ENCODE results near the gene FAT1.

GRCh38 chr4:186642530-186642929 lies 81.1 kb downstream of the FAT1 start:
- TF ChIP-seq CTCF (IDR thresholded peaks at IDR 0.05; ENCODE audit: extremely low read depth in 1 of 2, insufficient read depth in 1 of 2, low read depth in 1 of 2, low read length in 2 of 2) (no peak), MAX (IDR thresholded peaks at IDR 0.05; ENCODE audit: insufficient read depth, insufficient read length) (no peak)
